ENCODE results near the gene GASK1B.
A peak's percentile ranks its signal among the peaks of the same experiment; 100 is the strongest.

Gene GASK1B

DNA sequence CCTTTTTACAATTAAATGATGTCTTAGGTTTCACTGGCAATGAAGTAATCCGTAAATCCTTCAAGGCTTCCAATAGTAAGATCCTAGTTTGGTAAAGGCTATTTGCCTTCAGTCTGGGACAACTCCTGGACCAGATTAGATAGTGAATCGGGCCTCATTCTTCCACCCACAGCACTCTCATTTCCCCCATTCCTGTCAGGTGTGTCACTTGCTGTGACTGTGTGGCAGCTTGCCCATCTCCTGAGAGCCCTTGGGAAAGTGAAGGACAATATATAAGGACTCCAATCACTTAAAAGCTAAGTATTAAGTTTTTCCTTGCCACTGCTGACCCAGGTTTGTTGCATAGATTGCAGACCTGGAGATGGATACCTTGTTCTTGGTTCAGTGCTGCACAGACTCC is 3.3 kb upstream of the GASK1B start:
- TF ChIP-seq, protein P1, sequence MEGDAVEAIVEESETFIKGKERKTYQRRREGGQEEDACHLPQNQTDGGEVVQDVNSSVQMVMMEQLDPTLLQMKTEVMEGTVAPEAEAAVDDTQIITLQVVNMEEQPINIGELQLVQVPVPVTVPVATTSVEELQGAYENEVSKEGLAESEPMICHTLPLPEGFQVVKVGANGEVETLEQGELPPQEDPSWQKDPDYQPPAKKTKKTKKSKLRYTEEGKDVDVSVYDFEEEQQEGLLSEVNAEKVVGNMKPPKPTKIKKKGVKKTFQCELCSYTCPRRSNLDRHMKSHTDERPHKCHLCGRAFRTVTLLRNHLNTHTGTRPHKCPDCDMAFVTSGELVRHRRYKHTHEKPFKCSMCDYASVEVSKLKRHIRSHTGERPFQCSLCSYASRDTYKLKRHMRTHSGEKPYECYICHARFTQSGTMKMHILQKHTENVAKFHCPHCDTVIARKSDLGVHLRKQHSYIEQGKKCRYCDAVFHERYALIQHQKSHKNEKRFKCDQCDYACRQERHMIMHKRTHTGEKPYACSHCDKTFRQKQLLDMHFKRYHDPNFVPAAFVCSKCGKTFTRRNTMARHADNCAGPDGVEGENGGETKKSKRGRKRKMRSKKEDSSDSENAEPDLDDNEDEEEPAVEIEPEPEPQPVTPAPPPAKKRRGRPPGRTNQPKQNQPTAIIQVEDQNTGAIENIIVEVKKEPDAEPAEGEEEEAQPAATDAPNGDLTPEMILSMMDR (IDR thresholded peaks at IDR 0.05; ENCODE audit: insufficient read depth, low read depth, low read length, missing control alignments): no peak
- DNase-seq (ENCODE audit: low read depth): peak; percentile 74
- H3K4me3 ChIP-seq (ENCODE audit: low read length): no peak overlapping the region

DNA sequence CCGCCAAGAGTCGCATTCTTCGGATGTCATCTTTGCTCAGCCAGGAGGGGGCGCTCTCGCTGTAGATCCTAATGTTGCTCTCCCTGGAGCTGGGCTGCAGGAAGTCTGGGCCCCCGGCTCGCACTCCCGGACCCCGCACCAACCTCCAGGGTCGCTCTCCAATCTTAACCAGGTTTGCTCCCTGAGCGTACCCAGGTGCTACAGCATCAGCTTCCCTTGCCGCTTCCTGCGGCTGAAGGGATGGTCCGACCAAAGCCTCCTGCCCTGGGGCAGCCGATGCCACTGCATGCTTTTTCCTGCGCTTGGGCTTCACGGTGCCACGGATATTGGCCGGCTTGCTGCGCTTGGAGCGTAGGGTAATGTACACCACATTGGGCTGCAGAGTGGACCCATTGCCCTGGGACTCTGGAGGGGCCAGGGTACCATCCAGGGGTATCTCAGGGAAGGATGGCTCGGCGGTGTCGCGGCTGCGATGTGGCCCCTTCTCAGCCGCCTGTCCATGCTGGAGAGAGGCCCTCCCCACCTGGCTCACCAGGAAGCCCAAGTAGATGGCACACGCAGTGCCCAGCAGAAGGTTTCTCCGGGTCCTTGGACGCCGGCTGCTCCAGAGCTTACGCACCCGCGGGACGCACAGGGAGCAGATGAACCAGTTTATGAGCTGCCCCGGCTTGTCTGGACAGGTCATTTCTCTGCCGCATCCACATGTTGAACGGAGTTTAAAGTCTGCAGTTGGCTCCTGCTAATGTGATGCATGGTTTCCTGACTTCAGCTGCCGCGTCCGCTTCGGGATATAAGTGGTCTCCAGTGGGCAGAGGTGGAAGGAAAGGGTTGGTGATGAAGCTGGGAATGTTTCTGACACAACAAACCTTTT is 1.9 kb downstream of the GASK1B start:
- TF ChIP-seq, protein P1 (IDR thresholded peaks at IDR 0.05; ENCODE audit: insufficient read depth, low read depth, low read length, missing control alignments): peak; percentile 34
- DNase-seq (ENCODE audit: low read depth): peak; percentile 94
- peak overlapping the region; percentile 54 for H3K4me3 ChIP-seq (ENCODE audit: low read length)

DNA sequence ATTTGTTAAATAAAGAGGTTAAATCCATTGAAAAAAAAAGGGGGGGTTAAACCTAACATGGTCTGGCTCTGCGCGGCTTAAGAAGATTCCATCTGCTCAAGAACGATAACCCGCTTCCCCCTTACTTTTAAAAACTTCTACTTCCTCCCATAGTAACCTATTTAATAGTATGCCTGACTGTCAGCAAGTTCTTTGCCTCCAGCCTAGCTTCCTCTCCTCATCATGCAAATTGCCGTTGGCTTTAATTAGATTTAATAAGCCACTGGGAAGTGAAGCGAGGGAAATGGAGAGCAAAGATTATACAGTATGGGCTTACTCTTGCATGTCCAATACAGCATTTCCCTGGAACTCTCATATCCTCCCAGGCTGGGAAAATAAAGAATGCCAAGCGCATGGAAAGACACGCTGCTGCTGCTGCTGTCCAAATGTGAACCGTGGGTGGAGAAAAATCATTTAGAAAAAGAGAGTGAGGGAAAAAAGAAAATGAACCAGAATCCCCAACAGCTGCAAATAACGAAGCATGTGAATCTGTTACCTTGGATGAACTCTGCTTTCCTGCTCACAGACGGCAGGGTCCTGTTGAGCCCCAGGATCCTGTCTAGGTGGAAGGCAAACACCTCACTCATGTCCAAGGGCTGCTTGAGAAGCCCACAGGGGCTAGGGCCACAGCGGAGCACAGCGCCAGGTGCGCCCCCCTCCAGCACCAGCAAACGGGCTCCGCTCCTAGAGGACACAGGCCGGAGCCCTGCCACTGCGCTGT is 2.7 kb downstream of the GASK1B start:
- TF ChIP-seq, protein P1 (IDR thresholded peaks at IDR 0.05; ENCODE audit: insufficient read depth, low read depth, low read length, missing control alignments): no peak
- H3K4me3 ChIP-seq (ENCODE audit: low read length): peak overlapping the region; percentile 54
- peak; percentile 9 for DNase-seq (ENCODE audit: low read depth)

DNA sequence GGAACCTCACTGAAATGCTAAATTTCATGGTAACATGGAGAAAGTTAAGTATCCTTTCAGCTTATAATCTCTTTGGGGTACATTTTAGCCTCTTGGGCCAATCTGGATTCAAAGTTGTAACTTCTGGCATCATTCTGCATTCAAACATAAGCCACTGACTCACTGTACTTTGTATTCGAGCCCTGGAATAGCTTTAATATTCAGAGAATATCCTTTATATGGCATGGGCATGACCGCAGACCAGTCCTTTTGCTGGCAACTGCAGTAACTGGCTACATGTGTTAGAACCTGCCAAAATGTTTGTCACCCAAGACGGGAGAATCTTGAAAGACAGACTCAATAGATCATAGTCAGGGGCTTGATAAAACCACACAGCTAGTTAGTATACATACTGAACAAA is 3.3 kb downstream of the GASK1B start:
- peak overlapping the region; percentile 54 for H3K4me3 ChIP-seq (ENCODE audit: low read length)
- TF ChIP-seq, protein P1 (IDR thresholded peaks at IDR 0.05; ENCODE audit: insufficient read depth, low read depth, low read length, missing control alignments): no peak
- peak; percentile 30 for DNase-seq (ENCODE audit: low read depth)

DNA sequence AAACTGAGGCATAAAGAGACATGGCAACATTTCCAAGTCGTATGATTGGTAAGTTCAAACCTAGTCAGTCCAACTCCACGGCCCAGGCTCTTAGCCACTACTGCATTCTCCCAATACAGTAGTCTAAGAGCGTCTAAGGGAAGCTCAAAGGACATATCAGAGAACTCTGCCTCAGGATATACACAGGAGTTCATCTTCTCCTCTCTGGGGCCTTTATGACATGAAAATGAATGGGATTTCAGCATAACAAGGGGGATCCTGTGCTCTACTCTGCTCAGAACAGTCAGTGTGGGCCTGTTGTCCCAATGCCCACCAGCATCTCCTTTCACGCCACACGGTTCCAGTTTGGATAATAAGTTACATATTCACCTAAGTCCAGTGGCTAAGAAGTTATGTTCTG is 4.2 kb downstream of the GASK1B start:
- DNase-seq (ENCODE audit: low read depth): no peak
- TF ChIP-seq, protein P1 (IDR thresholded peaks at IDR 0.05; ENCODE audit: insufficient read depth, low read depth, low read length, missing control alignments): no peak
- H3K4me3 ChIP-seq (ENCODE audit: low read length): no peak overlapping the region

DNA sequence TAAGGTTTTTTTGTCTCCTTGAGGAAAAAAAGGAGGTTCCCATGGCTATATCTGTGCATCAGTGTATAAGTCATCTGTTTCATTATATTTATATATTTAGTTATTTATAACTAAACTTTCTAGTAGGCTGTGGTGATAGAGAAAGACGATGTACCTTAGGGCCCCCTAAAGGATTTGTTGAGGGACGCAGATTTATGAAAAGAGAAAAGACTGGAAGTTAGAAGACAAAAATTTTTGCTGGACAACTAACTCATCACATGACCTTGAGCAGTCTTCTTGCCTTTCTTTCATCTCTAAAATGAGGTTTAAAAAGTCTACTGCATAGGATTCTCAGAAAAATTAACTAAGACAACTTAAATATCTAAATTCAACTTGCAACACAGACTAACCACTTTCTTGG is 6.1 kb downstream of the GASK1B start:
- TF ChIP-seq, protein P1 (IDR thresholded peaks at IDR 0.05; ENCODE audit: insufficient read depth, low read depth, low read length, missing control alignments): no peak
- no peak for DNase-seq (ENCODE audit: low read depth)
- no peak overlapping the region for H3K4me3 ChIP-seq (ENCODE audit: low read length)

All from epithelial cell of esophagus (primary cell).